AML-193 (cell line): ENCODE measurements around the gene MRPS2.
"Not testable (repeated sequence)": the region's sequence is repeated elsewhere in the genome, so short reads cannot be mapped to it uniquely, and the experiment has no call there.

Source experiments
- DNase-seq, 2 experiments: peaks; one replicate each; lab custom pipeline; 2025; lab: John Stamatoyannopoulos, UW

The MRPS2 gene

GRCh38 chr9:135514342-135515082, 14.0 kb downstream of the MRPS2 start:
- DNase-seq, result no peak

- DNase-seq, result no peak
These were observed 14.8 kb downstream of the MRPS2 start for GRCh38 chr9:135515083-135515951.

GRCh38 chr9:135516132-135516860, 15.8 kb downstream of the MRPS2 start:
- no peak for DNase-seq

- DNase-seq, result no peak
These were observed 16.9 kb downstream of the MRPS2 start for GRCh38 chr9:135517407-135517822.

GRCh38 chr9:135519179-135519971, 18.9 kb downstream of the MRPS2 start:
- DNase-seq, result no peak

- DNase-seq, result no peak
These were observed 20.6 kb downstream of the MRPS2 start, which contains the start of gene LCN1 for GRCh38 chr9:135520916-135521607. LCN1 (plus strand) TSS chr9:135521440; CDS start chr9:135521498, 58 bp downstream.

- DNase-seq, result no peak
These were observed 21.2 kb downstream of the MRPS2 start for GRCh38 chr9:135521608-135522095.

- no peak for DNase-seq
These were observed 21.8 kb downstream of the MRPS2 start for GRCh38 chr9:135522137-135522877.

- DNase-seq, result no peak
These were observed 22.4 kb downstream of the MRPS2 start for GRCh38 chr9:135522931-135523330.

- no peak for DNase-seq
These were observed 23.1 kb downstream of the MRPS2 start for GRCh38 chr9:135523521-135524129.

GRCh38 chr9:135524130-135524861, 23.8 kb downstream of the MRPS2 start:
- DNase-seq, result no peak

GRCh38 chr9:135525241-135526088, 25.0 kb downstream of the MRPS2 start:
- no peak for DNase-seq

- DNase-seq, result no peak
These were observed 25.7 kb downstream of the MRPS2 start for GRCh38 chr9:135526089-135526729.

- DNase-seq, result no peak
These were observed 26.5 kb downstream of the MRPS2 start for GRCh38 chr9:135526730-135527571.

- DNase-seq, result not testable (repeated sequence)
These were observed 28.5 kb downstream of the MRPS2 start for GRCh38 chr9:135528842-135529435.

GRCh38 chr9:135530146-135530545, 29.7 kb downstream of the MRPS2 start:
- no peak for DNase-seq
